Eye (tissue), 1 donor: Measurements from ENCODE around the gene MCAM.

Experiments used
- DNase-seq: peaks from one replicate; pipeline ENCODE4 v3.0.0-alpha.2; 2015

The MCAM gene

GRCh38 chr11:119305556-119306372 is 11.2 kb downstream of the MCAM start:
- no peak for DNase-seq

DNA sequence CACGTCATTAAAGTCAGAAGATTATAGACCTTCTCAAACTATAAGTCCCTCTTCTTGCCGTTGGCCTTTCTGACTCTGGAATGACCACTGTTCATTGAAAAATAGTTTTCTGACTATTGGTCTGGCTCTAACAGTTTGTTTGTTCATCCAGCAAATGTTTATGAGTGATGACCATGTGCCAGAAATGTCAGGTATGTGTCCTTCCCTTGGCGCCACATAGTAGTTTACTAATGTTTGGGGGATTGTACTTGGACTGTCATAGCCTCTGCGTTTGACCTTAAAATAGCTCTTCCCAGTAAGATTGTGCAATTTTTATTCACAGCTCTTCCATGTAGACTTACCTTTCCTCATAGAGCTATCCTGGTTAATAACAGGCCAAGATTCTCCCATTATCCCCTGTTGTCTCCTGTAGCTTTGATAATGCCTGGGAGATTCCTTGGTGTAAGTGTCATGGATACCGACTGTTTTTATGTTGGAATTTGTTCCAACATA is 13.7 kb downstream of the MCAM start:
- DNase-seq = no peak

DNA sequence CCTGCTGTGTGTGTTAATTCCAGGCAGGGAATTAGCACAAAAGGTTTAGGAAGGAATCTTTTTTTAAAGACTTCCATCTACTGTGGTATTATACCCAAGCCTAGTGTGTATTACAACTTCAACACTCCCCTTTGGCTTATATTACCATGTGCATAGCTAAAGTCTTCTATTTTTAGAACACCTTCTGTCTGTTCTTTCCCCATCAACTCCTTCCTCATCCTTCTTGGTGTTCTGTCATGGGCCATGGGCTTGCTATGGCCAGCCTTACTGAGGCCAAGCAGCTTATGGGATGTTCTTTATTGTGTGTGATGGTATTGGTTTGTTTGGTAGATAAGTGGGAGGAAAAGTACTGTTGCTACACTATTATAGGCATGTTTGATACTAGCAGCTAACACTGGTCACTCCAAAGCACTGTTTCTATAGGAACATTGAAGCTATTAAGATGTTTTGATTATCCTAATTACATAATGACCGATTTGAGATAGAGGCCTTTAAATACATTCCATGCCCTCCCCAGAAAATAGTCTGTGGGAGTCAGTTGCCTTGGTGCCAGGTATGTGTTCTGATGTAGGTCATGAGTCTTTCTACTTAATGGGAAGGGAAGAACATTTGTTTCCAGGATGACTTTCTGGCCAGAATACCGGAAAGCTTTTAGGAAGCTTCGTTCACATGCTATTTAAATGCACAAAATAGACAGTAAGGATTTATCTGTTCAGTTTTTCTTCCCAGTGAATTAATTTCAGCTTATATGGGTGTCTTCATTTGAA is 16.5 kb downstream of the MCAM start:
- DNase-seq = no peak

GRCh38 chr11:119299416-119299815 is 17.5 kb downstream of the MCAM start:
- no peak for DNase-seq

DNA sequence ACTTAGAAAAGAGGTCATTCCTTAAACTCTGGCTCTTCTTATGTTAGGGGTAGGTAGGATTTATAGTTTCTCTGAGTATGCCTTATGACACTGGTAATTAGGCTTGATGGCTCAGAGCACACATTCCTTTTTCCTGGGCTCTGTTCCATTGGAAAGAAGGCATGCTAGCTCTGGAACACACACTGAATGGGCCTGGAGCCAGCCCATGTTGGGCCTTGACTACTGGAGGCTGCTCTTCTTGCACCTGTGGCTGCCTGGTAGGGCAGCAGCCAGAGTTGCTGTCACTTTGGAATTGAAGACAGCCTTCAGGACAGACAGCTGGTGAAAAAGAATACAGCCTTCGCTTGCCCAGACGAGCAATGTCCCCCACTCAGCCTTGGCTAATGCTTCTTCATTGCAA is 18.2 kb downstream of the MCAM start:
- no peak for DNase-seq

- no peak for DNase-seq
Measured at GRCh38 chr11:119297938-119298337, 19.0 kb downstream of the MCAM start.

- no peak for DNase-seq
Measured at GRCh38 chr11:119295178-119295577, 21.8 kb downstream of the MCAM start.

DNA sequence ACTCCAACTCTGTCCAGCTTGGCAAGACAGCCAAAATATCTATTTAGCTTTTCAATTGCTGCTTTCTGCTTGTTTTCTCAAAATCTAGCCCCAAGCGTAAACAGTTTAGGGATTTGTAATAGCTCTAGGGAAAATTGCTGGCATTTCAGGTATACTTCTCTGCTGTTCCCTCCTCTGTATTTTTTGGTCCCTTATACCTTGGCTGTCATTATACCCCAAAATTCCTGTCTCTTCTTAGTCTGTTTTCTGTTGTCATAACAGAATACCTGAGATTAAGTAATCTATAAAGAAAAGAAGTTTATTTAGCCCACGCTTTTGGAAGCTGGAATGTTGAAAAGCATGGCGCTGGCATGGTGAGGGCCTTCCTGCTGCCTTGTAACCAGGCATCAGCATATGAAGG is 23.5 kb downstream of the MCAM start:
- no peak for DNase-seq

DNA sequence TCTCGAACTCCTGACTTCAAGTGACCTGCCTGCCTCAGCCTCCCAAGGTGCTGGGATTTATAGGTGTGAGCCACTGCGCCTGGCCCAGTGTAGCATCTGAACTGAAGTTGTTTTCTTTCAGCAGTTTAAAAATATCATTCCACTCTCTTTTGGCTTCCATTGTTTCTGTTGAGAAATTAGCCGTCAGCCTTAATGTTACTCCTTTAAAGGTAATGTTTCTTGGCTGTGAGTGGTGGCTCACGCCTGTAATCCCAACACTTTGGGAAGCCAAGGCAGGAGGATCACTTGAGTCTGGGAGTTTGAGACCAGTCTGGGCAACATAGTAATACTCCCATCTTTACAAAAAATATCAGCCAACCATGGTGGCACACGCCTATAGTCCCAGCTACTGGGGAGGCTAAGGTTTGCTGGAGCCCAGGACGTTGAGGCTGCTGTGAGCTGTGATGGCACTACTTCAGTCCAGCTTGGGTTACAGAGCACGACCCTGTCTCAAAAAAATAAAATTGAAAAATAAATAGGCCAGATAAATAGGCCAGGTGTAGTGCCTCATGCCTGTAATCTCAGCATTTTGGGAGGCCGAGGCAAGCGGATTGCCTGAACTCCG is 25.9 kb downstream of the MCAM start:
- no peak for DNase-seq

DNA sequence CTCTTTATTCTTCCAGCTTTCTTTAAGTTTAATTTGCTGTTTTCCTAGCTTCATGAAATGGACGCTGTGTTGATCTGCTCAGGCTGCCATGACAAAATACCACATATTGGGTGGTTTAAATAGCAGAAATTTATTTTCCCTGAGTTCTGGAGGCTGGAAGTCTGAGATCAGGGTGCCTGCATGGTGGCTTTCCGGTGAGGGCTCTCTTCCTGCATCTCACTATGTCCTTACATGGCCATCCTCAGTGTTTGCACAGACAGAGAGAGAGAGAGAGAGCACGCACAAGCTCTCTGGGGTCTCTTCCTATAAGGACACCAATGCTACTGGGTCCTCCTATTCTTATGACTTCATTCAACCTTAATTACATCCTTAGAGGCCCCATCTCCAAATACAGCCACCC is 28.7 kb downstream of the MCAM start:
- DNase-seq = no peak

- no peak for DNase-seq
Measured at GRCh38 chr11:119285431-119285830, 31.5 kb downstream of the MCAM start.

DNA sequence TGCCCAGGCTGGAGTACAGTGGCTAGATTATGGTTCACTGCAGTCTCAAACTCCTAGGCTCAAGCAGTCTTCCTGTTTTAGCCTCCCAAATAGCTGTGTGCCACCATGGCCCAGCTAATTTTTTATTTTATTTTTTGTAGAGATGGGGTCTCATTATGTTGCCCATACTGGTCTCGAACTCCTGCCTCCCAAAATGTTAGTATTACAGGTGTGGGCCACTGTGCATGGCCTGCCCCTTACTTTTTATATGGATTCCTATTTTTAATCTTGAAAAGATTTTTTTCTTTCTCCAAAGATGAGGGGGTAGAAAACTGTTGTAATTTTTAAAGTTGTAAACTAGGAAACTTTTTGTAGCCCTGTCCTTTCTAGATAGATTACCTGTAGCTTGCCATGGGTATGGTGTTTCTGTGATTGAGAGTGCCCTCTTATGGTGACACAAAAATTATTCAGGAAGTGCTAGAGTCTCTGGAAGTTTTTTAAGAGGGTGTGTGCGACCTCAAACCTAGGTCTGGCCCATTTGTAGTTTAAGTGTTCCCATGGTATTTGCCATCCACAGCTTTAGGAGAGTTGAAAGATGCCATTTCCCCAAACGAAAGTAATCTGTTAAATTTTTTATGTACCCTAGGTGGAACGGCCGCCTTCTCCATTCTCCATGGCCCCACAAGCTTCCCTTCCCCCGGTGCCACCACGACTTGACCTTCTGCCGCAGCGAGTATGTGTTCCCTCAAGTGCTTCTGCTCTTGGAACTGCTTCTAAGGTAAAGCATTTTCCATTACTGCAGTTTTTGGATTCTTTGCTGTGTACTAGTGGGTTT is 32.4 kb downstream of the MCAM start:
- DNase-seq = peak; percentile 44

DNA sequence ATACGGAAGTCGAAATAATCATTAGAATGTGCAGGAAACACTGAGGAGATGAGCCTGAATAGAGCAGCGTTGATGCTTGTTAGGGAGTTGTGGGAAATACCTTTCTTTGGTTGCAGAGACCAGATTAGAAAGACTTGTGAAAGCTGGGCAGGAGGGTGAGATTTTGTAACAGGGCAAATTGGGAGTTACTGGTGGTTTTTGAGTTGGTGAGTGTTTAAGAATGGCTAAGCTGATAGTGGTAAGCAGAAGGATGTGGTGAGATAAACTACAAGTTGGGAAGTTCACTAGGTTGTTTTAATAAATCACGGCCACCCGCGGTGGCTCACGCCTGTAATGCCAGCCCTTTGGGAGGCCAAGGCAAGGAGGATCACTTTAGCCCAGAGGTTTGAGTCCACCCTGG is 34.4 kb downstream of the MCAM start:
- DNase-seq = no peak

- no peak for DNase-seq
Measured at GRCh38 chr11:119277660-119278059, 39.3 kb downstream of the MCAM start.

DNA sequence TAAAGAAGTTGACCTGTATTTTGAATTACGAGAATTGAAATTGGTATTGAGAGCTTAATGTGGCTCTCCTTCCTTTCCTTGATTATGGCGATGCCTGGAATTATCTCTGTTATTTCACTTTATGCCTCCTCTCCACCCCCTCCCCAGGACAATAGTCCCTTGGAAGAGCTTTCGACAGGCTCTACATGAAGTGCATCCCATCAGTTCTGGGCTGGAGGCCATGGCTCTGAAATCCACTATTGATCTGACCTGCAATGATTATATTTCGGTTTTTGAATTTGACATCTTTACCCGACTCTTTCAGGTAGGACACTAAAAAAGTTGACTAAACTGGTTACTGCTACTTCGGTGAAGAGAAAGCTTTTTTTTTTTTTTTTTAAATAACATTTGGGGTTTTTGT is 43.2 kb downstream of the MCAM start:
- DNase-seq = no peak

GRCh38 chr11:119267645-119268044 is 49.3 kb downstream of the MCAM start:
- DNase-seq = no peak

GRCh38 chr11:119266517-119267255 is 50.2 kb downstream of the MCAM start:
- no peak for DNase-seq

- DNase-seq = no peak
Measured at GRCh38 chr11:119266063-119266462, 50.9 kb downstream of the MCAM start.

DNA sequence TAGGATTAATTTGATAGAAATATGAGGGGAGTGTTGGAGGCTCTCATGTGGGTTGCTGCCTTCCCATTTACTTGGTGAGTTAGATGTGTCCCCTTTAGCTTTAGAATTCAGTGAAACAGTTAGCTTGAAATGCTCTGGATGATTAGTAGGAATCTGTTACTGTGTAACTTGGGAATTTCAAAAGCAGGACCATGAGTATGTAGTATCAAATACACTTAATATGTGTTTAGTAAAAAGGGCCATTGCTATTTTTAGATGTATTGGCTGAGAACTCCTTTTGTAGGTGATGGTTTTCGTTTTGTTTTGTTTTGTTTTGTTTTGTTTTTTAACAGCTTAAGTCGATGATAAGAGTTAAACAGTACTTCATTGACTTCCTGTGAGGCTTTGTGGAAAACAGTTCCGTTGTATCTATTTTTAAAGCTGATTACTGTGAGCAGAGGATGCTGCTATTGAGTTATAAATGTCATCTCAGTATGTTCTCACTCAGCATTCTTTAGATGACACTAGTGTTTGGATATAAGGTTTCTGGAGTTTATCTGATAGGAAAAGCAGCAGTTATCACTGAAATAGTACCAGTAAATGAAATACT is 53.5 kb downstream of the MCAM start:
- no peak for DNase-seq

DNA sequence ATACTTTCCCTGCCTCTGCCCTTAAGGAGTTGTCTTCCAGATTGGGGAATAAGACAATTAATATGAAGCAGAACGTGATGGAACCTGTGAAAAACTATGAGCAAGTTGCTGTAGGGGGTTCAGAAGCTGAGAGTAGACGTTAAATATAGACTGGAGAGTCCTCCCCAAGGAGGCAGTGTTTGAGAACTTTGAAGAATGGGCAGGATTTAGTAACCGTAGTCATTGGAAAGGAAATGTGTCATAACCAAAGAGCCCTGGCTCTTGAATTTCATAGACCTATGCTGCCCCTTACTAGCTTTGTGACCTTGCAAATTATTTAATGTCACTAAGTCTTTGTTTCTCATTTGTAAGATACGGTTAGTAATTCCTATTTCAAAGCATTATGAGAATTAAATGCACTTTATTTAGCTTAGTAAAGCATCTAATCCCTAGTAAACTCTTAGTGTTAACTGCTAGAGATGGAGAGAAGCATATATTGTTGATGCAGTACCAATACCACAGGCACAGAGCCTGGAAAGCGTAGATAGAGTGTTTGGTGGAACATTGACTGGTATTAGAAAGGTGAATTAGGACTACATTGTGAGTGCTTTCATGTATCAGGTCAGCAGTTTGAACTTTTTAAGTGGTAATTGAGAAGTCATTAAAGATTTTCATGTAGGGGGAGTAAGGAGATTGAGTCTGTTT is 54.1 kb downstream of the MCAM start:
- DNase-seq = no peak

DNA sequence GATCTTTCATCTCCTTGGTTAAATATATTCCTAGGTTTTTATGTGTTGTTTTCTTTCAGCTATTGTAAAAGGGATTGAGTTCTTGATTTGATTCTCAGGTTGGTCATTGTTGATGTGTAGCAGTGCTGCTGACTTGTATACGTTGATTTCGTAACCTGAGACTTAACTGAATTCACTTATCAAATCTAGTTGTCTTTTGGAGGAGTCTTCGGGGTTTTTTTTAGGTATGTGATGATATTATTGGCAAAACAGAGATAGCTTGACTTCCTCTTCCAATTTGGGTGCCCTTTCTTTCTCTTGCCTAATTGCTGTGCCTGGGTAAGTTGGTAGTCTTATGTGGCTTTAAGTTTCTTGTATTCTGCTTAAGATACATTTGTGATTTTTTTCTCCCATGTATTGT is 57.9 kb downstream of the MCAM start:
- DNase-seq = no peak
